Thyroid gland (tissue), 4 donors: ENCODE measurements around the gene TERT.

Source experiments
- POLR2A ChIP-seq, 2 donors: fragments of 450-650 bp; IDR thresholded peaks; one replicate each; pipeline ENCODE4 v1.6.1; 2017; ENCODE audit warnings: antibody characterized with exemption in 2 of 2, mild to moderate bottlenecking in 2 of 2, moderate library complexity in 1 of 2
- TF ChIP-seq, protein P1 (sequence below), 6 experiments: fragments of 200-600 bp in 3 of 6; fragments of 450-650 bp in 3 of 6; sonication (generic) in 3 of 6; IDR thresholded peaks; one replicate each; pipeline ENCODE4 v1.5.1; 2016 to 2019; ENCODE audit warnings: antibody characterized with exemption in 6 of 6, mild to moderate bottlenecking in 2 of 6, inconsistent platforms in 1 of 6, moderate library complexity in 1 of 6

DNA sequence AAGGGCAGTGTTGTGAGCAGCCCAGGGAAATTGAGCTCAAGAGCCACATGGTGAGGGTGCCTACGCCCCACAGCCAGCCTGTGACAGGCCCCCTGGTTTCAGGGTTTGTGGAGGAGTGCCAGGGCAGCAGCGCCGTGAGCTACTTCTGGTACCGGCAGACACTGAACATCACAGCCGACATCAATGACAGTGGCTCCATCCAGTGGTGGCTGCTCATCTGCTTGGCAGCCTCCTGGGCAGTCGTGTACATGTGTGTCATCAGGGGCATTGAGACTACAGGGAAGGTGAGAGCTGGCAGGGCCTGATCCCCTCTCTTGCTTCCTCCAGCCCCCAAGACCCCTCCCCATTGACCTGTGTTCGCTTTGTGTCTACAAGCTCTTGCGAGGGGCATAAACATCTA lies 59.5 kb downstream of the TERT start:
- TF ChIP-seq, protein P1, sequence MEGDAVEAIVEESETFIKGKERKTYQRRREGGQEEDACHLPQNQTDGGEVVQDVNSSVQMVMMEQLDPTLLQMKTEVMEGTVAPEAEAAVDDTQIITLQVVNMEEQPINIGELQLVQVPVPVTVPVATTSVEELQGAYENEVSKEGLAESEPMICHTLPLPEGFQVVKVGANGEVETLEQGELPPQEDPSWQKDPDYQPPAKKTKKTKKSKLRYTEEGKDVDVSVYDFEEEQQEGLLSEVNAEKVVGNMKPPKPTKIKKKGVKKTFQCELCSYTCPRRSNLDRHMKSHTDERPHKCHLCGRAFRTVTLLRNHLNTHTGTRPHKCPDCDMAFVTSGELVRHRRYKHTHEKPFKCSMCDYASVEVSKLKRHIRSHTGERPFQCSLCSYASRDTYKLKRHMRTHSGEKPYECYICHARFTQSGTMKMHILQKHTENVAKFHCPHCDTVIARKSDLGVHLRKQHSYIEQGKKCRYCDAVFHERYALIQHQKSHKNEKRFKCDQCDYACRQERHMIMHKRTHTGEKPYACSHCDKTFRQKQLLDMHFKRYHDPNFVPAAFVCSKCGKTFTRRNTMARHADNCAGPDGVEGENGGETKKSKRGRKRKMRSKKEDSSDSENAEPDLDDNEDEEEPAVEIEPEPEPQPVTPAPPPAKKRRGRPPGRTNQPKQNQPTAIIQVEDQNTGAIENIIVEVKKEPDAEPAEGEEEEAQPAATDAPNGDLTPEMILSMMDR (IDR thresholded peaks at IDR 0.05), result no peak
- no peak for TF ChIP-seq POLR2A (IDR thresholded peaks at IDR 0.05)
